Thoracic aorta (tissue), 2 donors: ENCODE measurements around the gene ZMYND10. TPM values are rescaled to one million over a fixed set of nuclear protein-coding genes. Genes with fewer than 3 reads are reported as not detected.

Experiments used
- ATAC-seq: fragments of 150-250 bp; one replicate; pipeline ENCODE4 v1.8.0; 2017; ENCODE audit warnings: low read depth; ENCODE audit not compliant: insufficient number of reproducible peaks, low FRiP score
- DNase-seq: peaks from one replicate; pipeline ENCODE4 v3.0.0-alpha.2; 2020; ENCODE audit warnings: low spot score
- H3K27ac ChIP-seq, 2 donors: fragments of 200-600 bp; sonication (generic); 1 replicate in 1 of 2; 2 replicates in 1 of 2; pipeline ENCODE4 v1.5.1; 2016; ENCODE audit warnings: mild to moderate bottlenecking in 2 of 2, moderate library complexity in 2 of 2
- H3K27me3 ChIP-seq: fragments of 200-600 bp; sonication (generic); replicated peaks from 2 replicates; pipeline ENCODE4 v1.6.0; 2016; ENCODE audit warnings: mild to moderate bottlenecking; ENCODE audit not compliant: insufficient read depth
- H3K36me3 ChIP-seq: fragments of 200-600 bp; sonication (generic); one replicate; pipeline ENCODE4 v1.5.1; 2016
- H3K4me1 ChIP-seq, 2 donors: fragments of 200-600 bp; sonication (generic); 1 replicate in 1 of 2; 2 replicates in 1 of 2; pipeline versions ENCODE4 v1.5.1 to v1.6.0; 2016; ENCODE audit warnings: low read depth in 2 of 2, mild to moderate bottlenecking in 1 of 2; ENCODE audit not compliant: control insufficient read depth in 1 of 2
- H3K4me3 ChIP-seq: fragments of 200-600 bp; sonication (generic); 2 replicates; pipeline ENCODE4 v1.5.1; 2016; ENCODE audit warnings: mild to moderate bottlenecking
- H3K9me3 ChIP-seq: fragments of 200-600 bp; sonication (generic); 2 replicates; pipeline ENCODE4 v1.5.1; 2016
- total RNA-seq, 2 donors: library from RNA; depleted of rRNA; stranded (reverse); fragments of >200 nt; gene quantifications; one replicate each; pipeline versions ENCODE4 v1.1.0 to v1.2.3, GENCODE V29; 2016
- TF ChIP-seq, protein P1 (sequence below): fragments of 200-600 bp; sonication (generic); IDR thresholded peaks from one replicate; pipeline ENCODE4 v1.5.1; 2019; ENCODE audit warnings: antibody characterized with exemption

Gene ZMYND10
- total RNA-seq, 2 donors from 2014 or later, result not detected

GRCh38 chr3:50298836-50299637, 46.5 kb downstream of the ZMYND10 start, which contains the start of the genes HYAL3 and NAA80:
Gene HYAL3, minus strand, starts transcription at chr3:50299405. Its CDS starts 3,803 bp downstream, at chr3:50295602.
Gene NAA80, minus strand, starts transcription at chr3:50299405. Its CDS starts 1,942 bp downstream, at chr3:50297463.
- no peaks in the 10 kb centered on the region for H3K27me3 ChIP-seq
- no peaks in the 10 kb centered on the region for H3K36me3 ChIP-seq
- peak within 1 kb of the TSS; percentile 94 for H3K4me3 ChIP-seq
- ATAC-seq, result peak; percentile 82
- no peaks in the 10 kb centered on the region for H3K9me3 ChIP-seq
- TF ChIP-seq, protein P1, sequence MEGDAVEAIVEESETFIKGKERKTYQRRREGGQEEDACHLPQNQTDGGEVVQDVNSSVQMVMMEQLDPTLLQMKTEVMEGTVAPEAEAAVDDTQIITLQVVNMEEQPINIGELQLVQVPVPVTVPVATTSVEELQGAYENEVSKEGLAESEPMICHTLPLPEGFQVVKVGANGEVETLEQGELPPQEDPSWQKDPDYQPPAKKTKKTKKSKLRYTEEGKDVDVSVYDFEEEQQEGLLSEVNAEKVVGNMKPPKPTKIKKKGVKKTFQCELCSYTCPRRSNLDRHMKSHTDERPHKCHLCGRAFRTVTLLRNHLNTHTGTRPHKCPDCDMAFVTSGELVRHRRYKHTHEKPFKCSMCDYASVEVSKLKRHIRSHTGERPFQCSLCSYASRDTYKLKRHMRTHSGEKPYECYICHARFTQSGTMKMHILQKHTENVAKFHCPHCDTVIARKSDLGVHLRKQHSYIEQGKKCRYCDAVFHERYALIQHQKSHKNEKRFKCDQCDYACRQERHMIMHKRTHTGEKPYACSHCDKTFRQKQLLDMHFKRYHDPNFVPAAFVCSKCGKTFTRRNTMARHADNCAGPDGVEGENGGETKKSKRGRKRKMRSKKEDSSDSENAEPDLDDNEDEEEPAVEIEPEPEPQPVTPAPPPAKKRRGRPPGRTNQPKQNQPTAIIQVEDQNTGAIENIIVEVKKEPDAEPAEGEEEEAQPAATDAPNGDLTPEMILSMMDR, result peak; percentile 50
- H3K27ac ChIP-seq, result peak within 1 kb of the TSS; percentile 72 to 87
- H3K4me1 ChIP-seq, result peaks cover 16 to 25% of the 10 kb centered on the region in 2 donors
- DNase-seq, result peak; percentile 99

DNA sequence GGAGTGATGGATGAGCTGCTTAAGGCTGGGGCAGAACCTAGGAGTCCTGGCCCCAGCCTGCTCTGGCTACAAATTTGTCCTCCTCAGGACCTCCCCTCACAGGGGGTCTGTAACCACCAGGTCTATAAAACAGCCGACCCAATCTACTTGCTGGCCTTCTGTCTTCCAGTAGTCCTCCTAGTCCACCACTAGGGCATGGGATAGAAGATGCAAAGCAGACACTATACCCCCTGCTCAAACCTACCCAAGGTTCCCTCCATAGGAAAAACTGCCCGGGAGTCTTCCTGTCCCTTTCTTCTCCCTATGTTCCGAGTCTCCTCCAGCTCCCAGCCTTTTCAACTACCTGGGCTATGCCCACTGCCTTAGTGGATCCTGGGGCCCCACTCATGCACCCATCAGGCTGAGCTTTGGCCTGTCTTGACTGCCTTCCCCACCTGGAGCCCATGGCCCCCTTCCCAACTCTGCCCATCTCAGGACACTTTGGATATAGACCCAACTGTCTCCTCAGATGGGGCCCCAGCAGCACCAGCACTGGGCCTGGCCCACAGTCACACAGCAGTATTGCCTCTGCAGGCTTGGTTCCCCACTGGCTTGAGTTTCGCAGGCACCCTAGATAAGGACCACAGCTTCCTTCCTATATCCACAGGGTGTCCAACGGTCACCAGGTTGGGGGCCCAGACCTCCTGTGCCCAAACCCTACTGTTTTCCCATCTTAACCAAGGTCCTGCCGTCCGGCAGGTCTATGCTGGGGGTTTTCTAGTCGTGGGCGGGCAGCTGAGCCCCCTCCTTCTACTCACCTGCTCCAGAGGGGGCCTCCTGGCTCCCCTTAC, 47.4 kb downstream of the ZMYND10 start:
- peak overlapping the region; percentile 94 for H3K4me3 ChIP-seq
- H3K9me3 ChIP-seq, result no peaks in the 10 kb centered on the region
- no peaks in the 10 kb centered on the region for H3K36me3 ChIP-seq
- TF ChIP-seq, protein P1, result peak; percentile 21
- H3K27ac ChIP-seq, result peak overlapping the region; percentile 72 to 80
- H3K27me3 ChIP-seq, result no peaks in the 10 kb centered on the region
- DNase-seq (no peak), ATAC-seq (no peak)
- H3K4me1 ChIP-seq, result peaks cover 16 to 30% of the 10 kb centered on the region in 2 donors

GRCh38 chr3:50297384-50297775, 48.2 kb downstream of the ZMYND10 start:
- no peak for ATAC-seq
- Histone ChIP-seq H3K27me3 (no peaks in the 10 kb centered on the region), H3K9me3 (no peaks in the 10 kb centered on the region), H3K36me3 (no peaks in the 10 kb centered on the region), H3K27ac (no peak overlapping the region), H3K4me1 (peaks cover 19 to 36% of the 10 kb centered on the region in 2 donors), H3K4me3 (no peak overlapping the region)
- TF ChIP-seq, protein P1, result no peak
- DNase-seq, result no peak

DNA sequence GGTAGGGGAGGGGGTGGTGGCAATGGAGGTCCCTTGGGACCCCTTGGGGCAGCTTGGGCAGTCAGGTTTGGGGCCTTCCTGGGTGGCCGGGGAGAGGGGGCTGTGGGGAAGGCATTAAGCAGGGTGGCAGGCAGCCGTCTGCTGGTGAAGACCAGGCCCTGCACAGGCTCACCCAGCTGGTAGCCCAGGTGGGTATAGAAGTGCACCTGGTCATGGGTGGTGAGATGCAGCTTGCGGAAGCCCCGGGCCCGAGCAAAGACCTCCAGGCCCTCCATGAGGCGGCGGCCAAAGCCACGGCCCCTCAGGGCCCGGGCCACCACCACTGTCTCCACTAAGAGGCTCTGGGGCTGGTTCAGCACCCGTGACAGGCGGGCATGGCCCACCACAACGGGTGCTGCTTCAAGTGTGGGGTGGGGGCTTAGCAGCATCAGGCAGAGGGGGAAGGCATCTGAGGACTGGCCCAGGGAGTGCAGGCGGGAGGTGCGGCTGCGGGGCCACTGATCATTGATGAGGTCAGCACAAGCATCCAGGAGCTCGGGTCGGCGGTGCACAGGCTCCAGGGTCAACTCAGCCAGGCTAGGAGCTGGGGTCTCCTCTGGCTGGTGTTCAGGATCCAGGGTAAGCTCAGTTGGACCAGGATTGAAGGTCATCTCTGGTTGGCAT, 48.7 kb downstream of the ZMYND10 start:
- H3K4me3 ChIP-seq, result no peak overlapping the region
- H3K36me3 ChIP-seq, result no peaks in the 10 kb centered on the region
- ATAC-seq (no peak), DNase-seq (no peak)
- no peaks in the 10 kb centered on the region for H3K9me3 ChIP-seq
- H3K4me1 ChIP-seq, result peaks cover 19 to 36% of the 10 kb centered on the region in 2 donors
- TF ChIP-seq, protein P1, result no peak
- H3K27ac ChIP-seq, result no peak overlapping the region
- H3K27me3 ChIP-seq, result no peaks in the 10 kb centered on the region
